H9 (cell line): ENCODE data around the gene CCDC57. TPM values are rescaled to one million over a fixed set of nuclear protein-coding genes. Genes with fewer than 3 reads are reported as not detected.
A peak's percentile ranks its signal among the peaks of the same experiment; 100 is the strongest.

Experiments
- DNase-seq: peaks from one replicate; pipeline ENCODE4 v3.0.0-alpha.2; 2017
- H2AFZ ChIP-seq: one replicate; pipeline ENCODE4 v1.6.1; 2013; ENCODE audit warnings: mild to moderate bottlenecking, low read length, control low read depth, moderate library complexity
- H2AK5ac ChIP-seq: 2 replicates; pipeline ENCODE4 v1.6.1; 2013; ENCODE audit warnings: low read length, control low read depth, mixed read lengths; ENCODE audit not compliant: insufficient read length
- H2BK120ac ChIP-seq: one replicate; pipeline ENCODE4 v1.6.1; 2013; ENCODE audit warnings: low read depth, mild to moderate bottlenecking, low read length, control low read depth, inconsistent platforms; ENCODE audit not compliant: poor library complexity, severe bottlenecking
- H2BK12ac ChIP-seq: 2 replicates; pipeline ENCODE4 v1.6.1; 2013; ENCODE audit warnings: low read length, control low read depth, mixed read lengths, low read depth; ENCODE audit not compliant: insufficient read length
- H2BK15ac ChIP-seq: 2 replicates; pipeline ENCODE4 v1.6.1; 2013; ENCODE audit warnings: low read depth, low read length, control low read depth
- H2BK20ac ChIP-seq: one replicate; pipeline ENCODE4 v1.6.1; 2013; ENCODE audit warnings: low read depth, mild to moderate bottlenecking, low read length, control low read depth, inconsistent platforms; ENCODE audit not compliant: poor library complexity, severe bottlenecking
- H2BK5ac ChIP-seq: 2 replicates; pipeline ENCODE4 v1.6.1; 2013; ENCODE audit warnings: low read length, control low read depth, mixed read lengths; ENCODE audit not compliant: insufficient read length
- H3K14ac ChIP-seq: 2 replicates; pipeline ENCODE4 v1.6.1; 2013; ENCODE audit warnings: low read length, control low read depth; ENCODE audit not compliant: insufficient read depth
- H3K18ac ChIP-seq: 2 replicates; pipeline ENCODE4 v1.6.1; 2013; ENCODE audit warnings: low read depth, mild to moderate bottlenecking, mixed read lengths, low read length, control low read depth; ENCODE audit not compliant: insufficient read length
- H3K23ac ChIP-seq: 2 replicates; pipeline ENCODE4 v1.6.1; 2013; ENCODE audit warnings: low read length, control low read depth, mixed read lengths, low read depth; ENCODE audit not compliant: insufficient read length
- H3K23me2 ChIP-seq: 2 replicates; pipeline ENCODE4 v1.6.1; 2013; ENCODE audit warnings: low read depth, mild to moderate bottlenecking, mixed read lengths, low read length, control low read depth; ENCODE audit not compliant: insufficient read length, poor library complexity, severe bottlenecking
- H3K27ac ChIP-seq: 2 replicates; pipeline ENCODE4 v1.5.1; 2013; ENCODE audit warnings: low read length, control low read depth, mixed read lengths, low read depth; ENCODE audit not compliant: insufficient read length
- H3K27me3 ChIP-seq: 2 replicates; pipeline ENCODE4 v1.6.1; 2013; ENCODE audit warnings: low read length, control low read depth, inconsistent platforms; ENCODE audit not compliant: insufficient read depth
- H3K4ac ChIP-seq: 2 replicates; pipeline ENCODE4 v1.6.1; 2013; ENCODE audit warnings: low read depth, mild to moderate bottlenecking, control low read depth, inconsistent platforms, low read length, moderate library complexity
- H3K4me1 ChIP-seq: 2 replicates; pipeline ENCODE4 v1.6.1; 2013; ENCODE audit warnings: low read length, control low read depth, inconsistent platforms; ENCODE audit not compliant: insufficient read depth
- H3K4me2 ChIP-seq: 2 replicates; pipeline ENCODE4 v1.6.1; 2013; ENCODE audit warnings: low read length, control low read depth, mixed read lengths; ENCODE audit not compliant: insufficient read length, insufficient read depth
- H3K56ac ChIP-seq: 2 replicates; pipeline ENCODE4 v1.6.1; 2013; ENCODE audit warnings: low read depth, mild to moderate bottlenecking, mixed read lengths, low read length, control low read depth; ENCODE audit not compliant: insufficient read length
- H3K79me1 ChIP-seq: 2 replicates; pipeline ENCODE4 v1.6.1; 2013; ENCODE audit warnings: low read depth, mild to moderate bottlenecking, moderate library complexity, low read length, control low read depth, inconsistent platforms; ENCODE audit not compliant: insufficient read depth, poor library complexity, severe bottlenecking
- H3K79me2 ChIP-seq: 2 replicates; pipeline ENCODE4 v1.6.1; 2013; ENCODE audit warnings: low read length, control low read depth, inconsistent platforms; ENCODE audit not compliant: insufficient read depth
- H3K9ac ChIP-seq: 2 replicates; pipeline ENCODE4 v1.6.1; 2013; ENCODE audit warnings: low read length, control low read depth, mixed read lengths; ENCODE audit not compliant: insufficient read length; ENCODE audit errors: extremely low read depth
- H3K9me3 ChIP-seq: one replicate; pipeline ENCODE4 v1.6.1; 2013; ENCODE audit warnings: low read depth, low read length, inconsistent platforms; ENCODE audit not compliant: control insufficient read depth
- H3T11ph ChIP-seq: one replicate; pipeline ENCODE4 v1.6.1; 2013; ENCODE audit warnings: mild to moderate bottlenecking, low read length, control low read depth, inconsistent platforms
- H4K20me1 ChIP-seq: one replicate; pipeline ENCODE4 v1.6.1; 2013; ENCODE audit not compliant: control insufficient read depth, insufficient read length, insufficient read depth
- H4K5ac ChIP-seq: 2 replicates; pipeline ENCODE4 v1.6.1; 2013; ENCODE audit warnings: low read depth, mild to moderate bottlenecking, mixed read lengths, low read length, control low read depth; ENCODE audit not compliant: insufficient read length
- H4K8ac ChIP-seq: replicated peaks from 2 replicates; pipeline ENCODE4 v1.6.1; 2013; ENCODE audit warnings: low read length, control low read depth, mixed read lengths, low read depth; ENCODE audit not compliant: insufficient read length
- H4K91ac ChIP-seq: 2 replicates; pipeline ENCODE4 v1.6.1; 2013; ENCODE audit warnings: low read depth, mild to moderate bottlenecking, moderate library complexity, mixed read lengths, low read length, control low read depth; ENCODE audit not compliant: insufficient read length
- H3K27ac Mint-ChIP-seq, 3 experiments: 2 replicates in 2 of 3; 3 replicates in 1 of 3; pipeline ENCODE4 v1.8.0; 2020 to 2021; ENCODE audit warnings: mixed read lengths in 3 of 3, mild to moderate bottlenecking in 1 of 3, moderate library complexity in 1 of 3
- H3K27me3 Mint-ChIP-seq: 2 replicates; pipeline ENCODE4 v1.8.0; 2021; ENCODE audit warnings: low read depth, mild to moderate bottlenecking, moderate library complexity, mixed read lengths
- H3K36me3 Mint-ChIP-seq, 3 experiments: 2 replicates in 2 of 3; 3 replicates in 1 of 3; pipeline ENCODE4 v1.8.0; 2020 to 2021; ENCODE audit warnings: low read depth in 3 of 3, mixed read lengths in 3 of 3; ENCODE audit not compliant: insufficient read depth in 1 of 3
- H3K4me1 Mint-ChIP-seq, 2 experiments: 2 replicates each; pipeline ENCODE4 v1.8.0; 2020; ENCODE audit warnings: mixed read lengths in 2 of 2
- H3K4me3 Mint-ChIP-seq, 2 experiments: 2 replicates in 1 of 2; 3 replicates in 1 of 2; pipeline ENCODE4 v1.8.0; 2020 to 2021; ENCODE audit warnings: mild to moderate bottlenecking in 2 of 2, mixed read lengths in 2 of 2, moderate library complexity in 1 of 2
- H3K9me3 Mint-ChIP-seq, 2 experiments: 2 replicates in 1 of 2; 3 replicates in 1 of 2; pipeline ENCODE4 v1.8.0; 2020; ENCODE audit warnings: mild to moderate bottlenecking in 2 of 2, mixed read lengths in 2 of 2, moderate library complexity in 1 of 2
- WGBS: extraction: QIAGEN DNeasy Blood & Tissue Kit; methylation state at CpG from one replicate; pipeline ENCODE4 v1.1.7; 2013; ENCODE audit warnings: missing lambda C conversion rate, low lambda C conversion rate, mixed read lengths; ENCODE audit not compliant: insufficient read length; ENCODE audit errors: extremely low coverage; 5-methylcytosine and 5-hydroxymethylcytosine counted together
- microRNA-seq: library from miRNA; unstranded; fragments of <30 nt; microRNA quantifications from one replicate; pipeline ENCODE4, GENCODE V29; 2020; ENCODE audit warnings: borderline microRNAs expressed
- total RNA-seq: library from RNA; stranded (reverse); gene quantifications from 2 replicates; pipeline ENCODE4 v1.2.1, GENCODE V29; 2021
- TF ChIP-seq, protein P1 (sequence below): fragments of 200-600 bp; sonication (generic); conservative IDR thresholded peaks from 3 replicates; pipeline ENCODE4 v1.8.0; 2021; ENCODE audit warnings: antibody characterized with exemption, mild to moderate bottlenecking

The CCDC57 gene
- total RNA-seq, 1 experiment from 2014 or later, result 11.0 TPM

DNA sequence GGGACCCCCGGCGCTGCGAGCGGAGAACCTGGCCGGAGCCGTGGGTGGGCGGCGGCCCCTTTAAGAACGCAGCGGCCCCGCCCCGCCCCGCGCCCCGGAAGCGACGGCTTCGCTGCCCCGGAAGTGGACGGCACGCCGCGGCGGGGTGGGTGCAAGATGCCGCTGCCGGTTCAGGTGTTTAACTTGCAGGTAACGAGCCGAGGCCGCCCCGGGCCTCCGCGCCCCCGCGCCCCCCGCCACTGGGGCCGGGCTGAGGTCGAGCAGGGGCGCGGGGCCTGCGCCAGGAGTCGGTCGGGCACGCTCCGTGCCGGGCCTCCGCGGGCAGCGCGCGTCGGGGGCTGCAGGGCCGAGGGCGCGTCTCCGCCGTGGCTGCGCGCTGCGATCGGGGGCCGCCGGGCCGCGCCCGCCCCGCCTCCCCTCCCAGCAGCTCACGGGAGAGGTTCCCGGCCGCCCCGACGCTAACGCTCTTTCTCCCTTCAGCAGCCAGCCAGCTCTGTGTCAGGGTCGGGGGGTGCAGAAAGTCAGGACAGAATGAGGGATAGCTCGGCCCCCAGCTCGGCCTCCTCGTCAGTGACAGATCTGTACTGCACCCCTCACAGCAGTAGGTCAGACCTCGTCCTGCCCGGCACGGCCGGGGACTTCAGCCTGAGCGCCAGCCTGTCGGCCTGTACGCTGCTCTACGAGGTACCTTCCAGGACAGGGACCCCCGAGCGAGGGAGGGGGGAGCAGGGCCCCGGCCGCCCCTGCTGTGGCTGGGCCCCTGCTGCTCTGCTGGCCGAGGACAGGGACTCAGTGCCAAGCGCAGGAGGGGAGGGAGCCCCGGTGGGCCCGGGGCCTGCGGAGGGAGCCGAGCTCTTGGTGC lies 160.6 kb downstream of the CCDC57 start, which contains the start of the genes GPS1 and RFNG:
GPS1 (plus strand) TSS at position 123 of the 862 bp plus-strand sequence; CDS start at position 157, 34 bp downstream.
RFNG (minus strand) TSS at position 36 of the 862 bp plus-strand sequence. CDS start 45 bp downstream, outside the sequence.
- no peak within 1 kb of the TSS for H2BK12ac ChIP-seq
- no peaks in the 10 kb centered on the region for H3K9me3 Mint-ChIP-seq
- H4K20me1 ChIP-seq, result peaks cover 3% of the 10 kb centered on the region
- no peaks in the 10 kb centered on the region for H3K23me2 ChIP-seq
- H3K4me1 ChIP-seq, result no peaks in the 10 kb centered on the region
- H3K18ac ChIP-seq, result no peak within 1 kb of the TSS
- no peak within 1 kb of the TSS for H4K91ac ChIP-seq
- no peak within 1 kb of the TSS for H2BK15ac ChIP-seq
- peak within 1 kb of the TSS; percentile 43 for H3K9ac ChIP-seq
- H3K79me1 ChIP-seq, result peaks cover 2% of the 10 kb centered on the region
- no peaks in the 10 kb centered on the region for H3K27me3 ChIP-seq
- H3K4me3 Mint-ChIP-seq, result peak within 1 kb of the TSS; percentile 89 to 93
- peaks cover 10 to 47% (median 42%) of the 10 kb centered on the region in 3 experiments; a peak in 6 of 7 replicates for H3K36me3 Mint-ChIP-seq
- no peak within 1 kb of the TSS for H2AFZ ChIP-seq
- no peak within 1 kb of the TSS for H3K56ac ChIP-seq
- H2BK120ac ChIP-seq, result no peak within 1 kb of the TSS
- H3K9me3 ChIP-seq, result no peaks in the 10 kb centered on the region
- H3K27ac Mint-ChIP-seq, result peak within 1 kb of the TSS in 1 of 3 experiments; percentile 64; a peak in 2 of 7 replicates
- H3K79me2 ChIP-seq, result no peaks in the 10 kb centered on the region
- TF ChIP-seq, protein P1, sequence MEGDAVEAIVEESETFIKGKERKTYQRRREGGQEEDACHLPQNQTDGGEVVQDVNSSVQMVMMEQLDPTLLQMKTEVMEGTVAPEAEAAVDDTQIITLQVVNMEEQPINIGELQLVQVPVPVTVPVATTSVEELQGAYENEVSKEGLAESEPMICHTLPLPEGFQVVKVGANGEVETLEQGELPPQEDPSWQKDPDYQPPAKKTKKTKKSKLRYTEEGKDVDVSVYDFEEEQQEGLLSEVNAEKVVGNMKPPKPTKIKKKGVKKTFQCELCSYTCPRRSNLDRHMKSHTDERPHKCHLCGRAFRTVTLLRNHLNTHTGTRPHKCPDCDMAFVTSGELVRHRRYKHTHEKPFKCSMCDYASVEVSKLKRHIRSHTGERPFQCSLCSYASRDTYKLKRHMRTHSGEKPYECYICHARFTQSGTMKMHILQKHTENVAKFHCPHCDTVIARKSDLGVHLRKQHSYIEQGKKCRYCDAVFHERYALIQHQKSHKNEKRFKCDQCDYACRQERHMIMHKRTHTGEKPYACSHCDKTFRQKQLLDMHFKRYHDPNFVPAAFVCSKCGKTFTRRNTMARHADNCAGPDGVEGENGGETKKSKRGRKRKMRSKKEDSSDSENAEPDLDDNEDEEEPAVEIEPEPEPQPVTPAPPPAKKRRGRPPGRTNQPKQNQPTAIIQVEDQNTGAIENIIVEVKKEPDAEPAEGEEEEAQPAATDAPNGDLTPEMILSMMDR, result no peak
- H2BK20ac ChIP-seq, result no peak within 1 kb of the TSS
- no peak within 1 kb of the TSS for H4K5ac ChIP-seq
- H3K4ac ChIP-seq, result no peak within 1 kb of the TSS
- H3K23ac ChIP-seq, result no peak within 1 kb of the TSS
- H3K14ac ChIP-seq, result no peak within 1 kb of the TSS; the same call in 1 of the 2 replicates
- H2BK5ac ChIP-seq, result no peak within 1 kb of the TSS
- peaks cover 0 to 13% of the 10 kb centered on the region in 2 experiments; a peak in 2 of 4 replicates for H3K4me1 Mint-ChIP-seq
- no peak within 1 kb of the TSS for H4K8ac ChIP-seq
- no CpG with 5 or more reads among the region's 94 CpGs for WGBS
- H3K27me3 Mint-ChIP-seq, result no peaks in the 10 kb centered on the region; the same call in 1 of the 2 replicates
- no peak within 1 kb of the TSS for H2AK5ac ChIP-seq
- no peak within 1 kb of the TSS for H3T11ph ChIP-seq
- H3K27ac ChIP-seq, result no peak within 1 kb of the TSS
- DNase-seq, result peak; percentile 75
- peak within 1 kb of the TSS; percentile 72 for H3K4me2 ChIP-seq

Small RNA genes lying within 50 kb of the gene (microRNA-seq; reads per million reads assigned to microRNA genes)
- gene MIR6787, result not detected

Other genes starting within 250 kb of the CCDC57 start
- gene ASPSCR1, start 235.2 kb downstream of the CCDC57 start, total RNA-seq, result 50.9 and 53.1 TPM in 2 replicates
- 77.9 and 82.8 TPM in 2 replicates for gene CENPX, start 190.0 kb downstream of the CCDC57 start, total RNA-seq
- gene LRRC45, start 189.5 kb downstream of the CCDC57 start, total RNA-seq, result 28.7 and 30.6 TPM in 2 replicates
- gene RAC3, start 181.2 kb downstream of the CCDC57 start, total RNA-seq, result 84.8 and 85.8 TPM in 2 replicates
- gene DCXR, start 175.1 kb downstream of the CCDC57 start, total RNA-seq, result 90.6 and 93.6 TPM in 2 replicates
- gene RFNG, start 161.0 kb downstream of the CCDC57 start, total RNA-seq, result 34.0 and 36.5 TPM in 2 replicates
- 164 TPM in 2 replicates for gene GPS1, start 160.9 kb downstream of the CCDC57 start, total RNA-seq
- 103 and 104 TPM in 2 replicates for gene DUS1L, start 147.0 kb downstream of the CCDC57 start, total RNA-seq
- 420 and 433 TPM in 2 replicates for gene FASN, start 114.6 kb downstream of the CCDC57 start, total RNA-seq
- 26.0 and 28.4 TPM in 2 replicates for gene SLC16A3, start 16.2 kb upstream of the CCDC57 start, total RNA-seq
- 137 and 144 TPM in 2 replicates for gene CSNK1D, start 60.9 kb upstream of the CCDC57 start, total RNA-seq
- gene CD7, start 104.8 kb upstream of the CCDC57 start, total RNA-seq, result 0.22 and 0.35 TPM in 2 replicates
- 0.28 and 0.70 TPM in 2 replicates for gene SECTM1, start 120.9 kb upstream of the CCDC57 start, total RNA-seq
- gene TEX19, start 146.4 kb upstream of the CCDC57 start, total RNA-seq, result 1.4 and 1.5 TPM in 2 replicates
- 0.75 and 0.94 TPM in 2 replicates for gene UTS2R, start 158.9 kb upstream of the CCDC57 start, total RNA-seq
- gene HEXD, start 205.5 kb upstream of the CCDC57 start, total RNA-seq, result 23.2 and 24.1 TPM in 2 replicates
- gene OGFOD3, start 205.7 kb upstream of the CCDC57 start, total RNA-seq, result 25.4 and 27.8 TPM in 2 replicates
- 80.4 and 81.7 TPM in 2 replicates for gene CYBC1, start 237.9 kb upstream of the CCDC57 start, total RNA-seq
- gene NARF, start 245.9 kb upstream of the CCDC57 start, total RNA-seq, result 124 and 129 TPM in 2 replicates